ENCODE data around the gene IGF1R. TPM values are rescaled to one million over a fixed set of nuclear protein-coding genes. Genes with fewer than 3 reads are reported as not detected.

The IGF1R gene
- total and polyA plus RNA-seq, 2 of the 8 experiments (the other 6 are each of a cell fraction or from before 2014, with no cell fraction given): 32.9 to 109 TPM

DNA sequence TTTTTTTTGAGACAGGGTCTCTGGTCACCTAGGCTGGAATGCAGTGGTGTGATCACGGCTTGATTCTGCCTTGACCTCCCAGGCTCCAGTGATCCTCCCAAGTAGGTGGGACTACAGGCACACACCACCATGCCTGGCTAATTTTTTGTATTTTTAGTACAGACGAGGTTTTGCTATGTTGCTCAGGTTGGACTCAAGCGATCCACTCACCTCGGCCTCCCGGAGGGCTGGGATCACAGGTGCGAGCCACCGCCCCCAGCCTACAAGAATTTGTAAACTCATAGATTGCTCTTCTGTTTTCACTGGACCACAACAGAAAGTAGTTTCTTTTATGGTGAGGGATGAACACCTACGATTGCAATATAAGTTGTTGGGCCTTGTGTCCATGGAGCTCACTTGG is 7.4 kb downstream of the IGF1R start (continued):
- TF ChIP-seq, protein P1, sequence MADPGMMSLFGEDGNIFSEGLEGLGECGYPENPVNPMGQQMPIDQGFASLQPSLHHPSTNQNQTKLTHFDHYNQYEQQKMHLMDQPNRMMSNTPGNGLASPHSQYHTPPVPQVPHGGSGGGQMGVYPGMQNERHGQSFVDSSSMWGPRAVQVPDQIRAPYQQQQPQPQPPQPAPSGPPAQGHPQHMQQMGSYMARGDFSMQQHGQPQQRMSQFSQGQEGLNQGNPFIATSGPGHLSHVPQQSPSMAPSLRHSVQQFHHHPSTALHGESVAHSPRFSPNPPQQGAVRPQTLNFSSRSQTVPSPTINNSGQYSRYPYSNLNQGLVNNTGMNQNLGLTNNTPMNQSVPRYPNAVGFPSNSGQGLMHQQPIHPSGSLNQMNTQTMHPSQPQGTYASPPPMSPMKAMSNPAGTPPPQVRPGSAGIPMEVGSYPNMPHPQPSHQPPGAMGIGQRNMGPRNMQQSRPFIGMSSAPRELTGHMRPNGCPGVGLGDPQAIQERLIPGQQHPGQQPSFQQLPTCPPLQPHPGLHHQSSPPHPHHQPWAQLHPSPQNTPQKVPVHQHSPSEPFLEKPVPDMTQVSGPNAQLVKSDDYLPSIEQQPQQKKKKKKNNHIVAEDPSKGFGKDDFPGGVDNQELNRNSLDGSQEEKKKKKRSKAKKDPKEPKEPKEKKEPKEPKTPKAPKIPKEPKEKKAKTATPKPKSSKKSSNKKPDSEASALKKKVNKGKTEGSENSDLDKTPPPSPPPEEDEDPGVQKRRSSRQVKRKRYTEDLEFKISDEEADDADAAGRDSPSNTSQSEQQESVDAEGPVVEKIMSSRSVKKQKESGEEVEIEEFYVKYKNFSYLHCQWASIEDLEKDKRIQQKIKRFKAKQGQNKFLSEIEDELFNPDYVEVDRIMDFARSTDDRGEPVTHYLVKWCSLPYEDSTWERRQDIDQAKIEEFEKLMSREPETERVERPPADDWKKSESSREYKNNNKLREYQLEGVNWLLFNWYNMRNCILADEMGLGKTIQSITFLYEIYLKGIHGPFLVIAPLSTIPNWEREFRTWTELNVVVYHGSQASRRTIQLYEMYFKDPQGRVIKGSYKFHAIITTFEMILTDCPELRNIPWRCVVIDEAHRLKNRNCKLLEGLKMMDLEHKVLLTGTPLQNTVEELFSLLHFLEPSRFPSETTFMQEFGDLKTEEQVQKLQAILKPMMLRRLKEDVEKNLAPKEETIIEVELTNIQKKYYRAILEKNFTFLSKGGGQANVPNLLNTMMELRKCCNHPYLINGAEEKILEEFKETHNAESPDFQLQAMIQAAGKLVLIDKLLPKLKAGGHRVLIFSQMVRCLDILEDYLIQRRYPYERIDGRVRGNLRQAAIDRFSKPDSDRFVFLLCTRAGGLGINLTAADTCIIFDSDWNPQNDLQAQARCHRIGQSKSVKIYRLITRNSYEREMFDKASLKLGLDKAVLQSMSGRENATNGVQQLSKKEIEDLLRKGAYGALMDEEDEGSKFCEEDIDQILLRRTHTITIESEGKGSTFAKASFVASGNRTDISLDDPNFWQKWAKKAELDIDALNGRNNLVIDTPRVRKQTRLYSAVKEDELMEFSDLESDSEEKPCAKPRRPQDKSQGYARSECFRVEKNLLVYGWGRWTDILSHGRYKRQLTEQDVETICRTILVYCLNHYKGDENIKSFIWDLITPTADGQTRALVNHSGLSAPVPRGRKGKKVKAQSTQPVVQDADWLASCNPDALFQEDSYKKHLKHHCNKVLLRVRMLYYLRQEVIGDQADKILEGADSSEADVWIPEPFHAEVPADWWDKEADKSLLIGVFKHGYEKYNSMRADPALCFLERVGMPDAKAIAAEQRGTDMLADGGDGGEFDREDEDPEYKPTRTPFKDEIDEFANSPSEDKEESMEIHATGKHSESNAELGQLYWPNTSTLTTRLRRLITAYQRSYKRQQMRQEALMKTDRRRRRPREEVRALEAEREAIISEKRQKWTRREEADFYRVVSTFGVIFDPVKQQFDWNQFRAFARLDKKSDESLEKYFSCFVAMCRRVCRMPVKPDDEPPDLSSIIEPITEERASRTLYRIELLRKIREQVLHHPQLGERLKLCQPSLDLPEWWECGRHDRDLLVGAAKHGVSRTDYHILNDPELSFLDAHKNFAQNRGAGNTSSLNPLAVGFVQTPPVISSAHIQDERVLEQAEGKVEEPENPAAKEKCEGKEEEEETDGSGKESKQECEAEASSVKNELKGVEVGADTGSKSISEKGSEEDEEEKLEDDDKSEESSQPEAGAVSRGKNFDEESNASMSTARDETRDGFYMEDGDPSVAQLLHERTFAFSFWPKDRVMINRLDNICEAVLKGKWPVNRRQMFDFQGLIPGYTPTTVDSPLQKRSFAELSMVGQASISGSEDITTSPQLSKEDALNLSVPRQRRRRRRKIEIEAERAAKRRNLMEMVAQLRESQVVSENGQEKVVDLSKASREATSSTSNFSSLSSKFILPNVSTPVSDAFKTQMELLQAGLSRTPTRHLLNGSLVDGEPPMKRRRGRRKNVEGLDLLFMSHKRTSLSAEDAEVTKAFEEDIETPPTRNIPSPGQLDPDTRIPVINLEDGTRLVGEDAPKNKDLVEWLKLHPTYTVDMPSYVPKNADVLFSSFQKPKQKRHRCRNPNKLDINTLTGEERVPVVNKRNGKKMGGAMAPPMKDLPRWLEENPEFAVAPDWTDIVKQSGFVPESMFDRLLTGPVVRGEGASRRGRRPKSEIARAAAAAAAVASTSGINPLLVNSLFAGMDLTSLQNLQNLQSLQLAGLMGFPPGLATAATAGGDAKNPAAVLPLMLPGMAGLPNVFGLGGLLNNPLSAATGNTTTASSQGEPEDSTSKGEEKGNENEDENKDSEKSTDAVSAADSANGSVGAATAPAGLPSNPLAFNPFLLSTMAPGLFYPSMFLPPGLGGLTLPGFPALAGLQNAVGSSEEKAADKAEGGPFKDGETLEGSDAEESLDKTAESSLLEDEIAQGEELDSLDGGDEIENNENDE (IDR thresholded peaks at IDR 0.05; ENCODE audit: insufficient replicate concordance, low read length): no peak
- TF ChIP-seq HDAC2 (IDR thresholded peaks at IDR 0.05; ENCODE audit: borderline replicate concordance in 1 of 2, low read depth in 2 of 2, low read length in 2 of 2): no peak
- TF ChIP-seq CHD2 (IDR thresholded peaks at IDR 0.05; ENCODE audit: low read length): no peak
- no peak for TF ChIP-seq BCL11A (IDR thresholded peaks at IDR 0.05; ENCODE audit: low read depth in 2 of 2, low read length in 2 of 2)
- TF ChIP-seq POU5F1 (IDR thresholded peaks at IDR 0.05; ENCODE audit: low read depth, low read length): no peak
- no peak for TF ChIP-seq CTBP2 (IDR thresholded peaks at IDR 0.05; ENCODE audit: borderline replicate concordance, insufficient read depth, insufficient read length, low read length)
- TF ChIP-seq KDM5A (IDR thresholded peaks at IDR 0.05; ENCODE audit: low read length): no peak
- TF ChIP-seq, protein P2, sequence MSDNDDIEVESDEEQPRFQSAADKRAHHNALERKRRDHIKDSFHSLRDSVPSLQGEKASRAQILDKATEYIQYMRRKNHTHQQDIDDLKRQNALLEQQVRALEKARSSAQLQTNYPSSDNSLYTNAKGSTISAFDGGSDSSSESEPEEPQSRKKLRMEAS (IDR thresholded peaks at IDR 0.05): no peak
- TF ChIP-seq, protein P3, sequence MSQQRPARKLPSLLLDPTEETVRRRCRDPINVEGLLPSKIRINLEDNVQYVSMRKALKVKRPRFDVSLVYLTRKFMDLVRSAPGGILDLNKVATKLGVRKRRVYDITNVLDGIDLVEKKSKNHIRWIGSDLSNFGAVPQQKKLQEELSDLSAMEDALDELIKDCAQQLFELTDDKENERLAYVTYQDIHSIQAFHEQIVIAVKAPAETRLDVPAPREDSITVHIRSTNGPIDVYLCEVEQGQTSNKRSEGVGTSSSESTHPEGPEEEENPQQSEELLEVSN (IDR thresholded peaks at IDR 0.05): no peak
- TF ChIP-seq, protein P4, sequence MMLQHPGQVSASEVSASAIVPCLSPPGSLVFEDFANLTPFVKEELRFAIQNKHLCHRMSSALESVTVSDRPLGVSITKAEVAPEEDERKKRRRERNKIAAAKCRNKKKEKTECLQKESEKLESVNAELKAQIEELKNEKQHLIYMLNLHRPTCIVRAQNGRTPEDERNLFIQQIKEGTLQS (IDR thresholded peaks at IDR 0.05; ENCODE audit: insufficient read depth, low read depth, low read length): no peak
